OCI-LY7 (cell line): ENCODE results near the gene THEMIS.
"Not testable (repeated sequence)": the region's sequence is repeated elsewhere in the genome, so short reads cannot be mapped to it uniquely, and the experiment has no call there.

Experiments used
- CTCF ChIP-seq: fragments of 200-600 bp; sonication (generic); conservative IDR thresholded peaks from 2 replicates; pipeline ENCODE4 v1.5.1; 2014; ENCODE audit warnings: mild to moderate bottlenecking, antibody characterized with exemption, low read length, moderate library complexity, mixed read lengths
- EZH2phosphoT487 ChIP-seq: fragments of 200-600 bp; sonication (generic); IDR thresholded peaks from 2 replicates; pipeline ENCODE4 v1.6.1; 2018; ENCODE audit warnings: low read depth, borderline replicate concordance, mild to moderate bottlenecking, mixed run types, antibody characterized with exemption, low read length, moderate library complexity, mixed read lengths

- TF ChIP-seq CTCF, EZH2phosphoT487: not testable (repeated sequence)
These were observed 119.1 kb downstream of the THEMIS start for GRCh38 chr6:127781636-127782272.
